Measurements from ENCODE around the gene GAK. TPM values are rescaled to one million over a fixed set of nuclear protein-coding genes. Genes with fewer than 3 reads are reported as not detected.

GAK gene
- total RNA-seq, 2 experiments from 2014 or later: 97.8 to 102 TPM

- intact Hi-C loops (cut with micrococcal nuclease): no loop called here
- DNase-seq: no peak
- Mint-ChIP-seq H3K36me3 (ENCODE audit: low read depth) (peaks cover 23% of the 10 kb centered on the region), H3K27me3 (no peaks in the 10 kb centered on the region), H3K9me3 (peaks cover 4% of the 10 kb centered on the region), H3K27ac (no peak overlapping the region), H3K4me1 (ENCODE audit: low read depth) (peaks cover 2% of the 10 kb centered on the region), H3K4me3 (no peak overlapping the region)
- ChIA-PET POLR2A (no interaction called here), CTCF (no interaction called here)
- no peak for TF ChIP-seq CTCF (IDR thresholded peaks at IDR 0.05)
- ATAC-seq: no peak
These were observed 22.3 kb downstream of the GAK start for GRCh38 chr4:909821-910220.

GRCh38 chr4:909131-909571 lies 23.0 kb downstream of the GAK start:
- Mint-ChIP-seq H3K27me3 (no peaks in the 10 kb centered on the region), H3K4me3 (no peak overlapping the region), H3K36me3 (ENCODE audit: low read depth) (peaks cover 24% of the 10 kb centered on the region), H3K27ac (no peak overlapping the region), H3K4me1 (ENCODE audit: low read depth) (no peaks in the 10 kb centered on the region), H3K9me3 (peaks cover 4% of the 10 kb centered on the region)
- ChIA-PET CTCF (no interaction called here), POLR2A (no interaction called here)
- intact Hi-C loops (cut with micrococcal nuclease): no loop called here
- ATAC-seq (no peak), DNase-seq (no peak)
- TF ChIP-seq CTCF (IDR thresholded peaks at IDR 0.05): no peak

GRCh38 chr4:907691-908425 lies 24.3 kb downstream of the GAK start:
- no peak overlapping the region for H3K4me3 Mint-ChIP-seq
- ChIA-PET POLR2A (interaction anchor here (1.2 kb wide), 1 partner anchor 14 kb away, joined by 3 read pairs; no protein-coding TSS in a partner anchor), CTCF (no interaction called here)
- intact Hi-C loops (cut with micrococcal nuclease): no loop called here
- H3K27me3 Mint-ChIP-seq: no peaks in the 10 kb centered on the region
- TF ChIP-seq CTCF (IDR thresholded peaks at IDR 0.05): no peak
- peaks cover 4% of the 10 kb centered on the region for H3K9me3 Mint-ChIP-seq
- H3K4me1 Mint-ChIP-seq (ENCODE audit: low read depth): no peaks in the 10 kb centered on the region
- ATAC-seq: no peak
- H3K36me3 Mint-ChIP-seq (ENCODE audit: low read depth): peaks cover 22% of the 10 kb centered on the region
- H3K27ac Mint-ChIP-seq: no peak overlapping the region
- no peak for DNase-seq

- intact Hi-C loops (cut with micrococcal nuclease): no loop called here
- H3K36me3 Mint-ChIP-seq (ENCODE audit: low read depth): peaks cover 25% of the 10 kb centered on the region
- CTCF ChIA-PET: no interaction called here
- POLR2A ChIA-PET: interaction anchor here (1.2 kb wide), 1 partner anchor 27 kb away, joined by 4 read pairs; no protein-coding TSS in a partner anchor
- H3K4me3 Mint-ChIP-seq: no peak overlapping the region
- ATAC-seq (no peak), DNase-seq (no peak)
- peaks cover 4% of the 10 kb centered on the region for H3K9me3 Mint-ChIP-seq
- no peaks in the 10 kb centered on the region for H3K27me3 Mint-ChIP-seq
- H3K4me1 Mint-ChIP-seq (ENCODE audit: low read depth): no peaks in the 10 kb centered on the region
- no peak overlapping the region for H3K27ac Mint-ChIP-seq
- TF ChIP-seq CTCF (IDR thresholded peaks at IDR 0.05): no peak
These were observed 25.1 kb downstream of the GAK start for GRCh38 chr4:907103-907400.

GRCh38 chr4:906339-907102 lies 25.6 kb downstream of the GAK start:
- no peaks in the 10 kb centered on the region for H3K27me3 Mint-ChIP-seq
- H3K36me3 Mint-ChIP-seq (ENCODE audit: low read depth): peaks cover 23% of the 10 kb centered on the region
- no peaks in the 10 kb centered on the region for H3K4me1 Mint-ChIP-seq (ENCODE audit: low read depth)
- CTCF ChIA-PET: no interaction called here
- ATAC-seq (no peak), DNase-seq (no peak)
- intact Hi-C loops (cut with micrococcal nuclease): no loop called here
- no peak overlapping the region for H3K27ac Mint-ChIP-seq
- H3K9me3 Mint-ChIP-seq: peaks cover 4% of the 10 kb centered on the region
- no peak for TF ChIP-seq CTCF (IDR thresholded peaks at IDR 0.05)
- POLR2A ChIA-PET: interaction anchor here (0.5 to 1.2 kb wide), 2 partner anchors 10 to 27 kb away, joined by 3 to 4 read pairs; no protein-coding TSS in a partner anchor
- H3K4me3 Mint-ChIP-seq: no peak overlapping the region
